HEK293 (cell line): Measurements from ENCODE around the gene ENDOU.
A peak's percentile ranks its signal among the peaks of the same experiment; 100 is the strongest.

Experiments used
- KLF16 ChIP-seq: fragments of 450-650 bp; formaldehyde crosslinking; IDR thresholded peaks from 2 replicates; pipeline ENCODE4 v1.5.1; 2017; ENCODE audit warnings: missing biosample characterization, missing genetic modification characterization
- KLF17 ChIP-seq: fragments of 450-650 bp; formaldehyde crosslinking; IDR thresholded peaks from 2 replicates; pipeline ENCODE4 v1.5.1; 2016; ENCODE audit warnings: missing biosample characterization, missing genetic modification characterization
- KLF8 ChIP-seq: fragments of 450-650 bp; formaldehyde crosslinking; IDR thresholded peaks from 2 replicates; pipeline ENCODE4 v1.5.1; 2016; ENCODE audit warnings: missing biosample characterization, missing genetic modification characterization
- PRDM2 ChIP-seq: fragments of 450-650 bp; formaldehyde crosslinking; IDR thresholded peaks from 2 replicates; pipeline ENCODE4 v1.5.1; 2016; ENCODE audit warnings: missing biosample characterization, missing genetic modification characterization, borderline replicate concordance
- RBAK ChIP-seq: fragments of 450-650 bp; formaldehyde crosslinking; IDR thresholded peaks from 2 replicates; pipeline ENCODE4 v1.5.1; 2016; ENCODE audit warnings: missing biosample characterization, missing genetic modification characterization
- SALL2 ChIP-seq: fragments of 450-650 bp; formaldehyde crosslinking; IDR thresholded peaks from 2 replicates; pipeline ENCODE4 v1.5.0; 2017; ENCODE audit warnings: missing biosample characterization, mild to moderate bottlenecking, missing genetic modification characterization, borderline replicate concordance
- SETDB1 ChIP-seq: IDR thresholded peaks from one replicate; pipeline ENCODE4 v1.6.1; 2017; ENCODE audit warnings: mild to moderate bottlenecking, low read length, moderate library complexity, mixed read lengths; ENCODE audit not compliant: insufficient read length
- SP7 ChIP-seq: fragments of 450-650 bp; formaldehyde crosslinking; IDR thresholded peaks from 2 replicates; pipeline ENCODE4 v1.5.1; 2016; ENCODE audit warnings: missing biosample characterization, missing genetic modification characterization
- YY1 ChIP-seq: fragments of 450-650 bp; formaldehyde crosslinking; IDR thresholded peaks from 2 replicates; pipeline ENCODE4 v1.5.1; 2018; ENCODE audit warnings: missing biosample characterization, missing genetic modification characterization
- ZBTB49 ChIP-seq: fragments of 450-650 bp; formaldehyde crosslinking; IDR thresholded peaks from 2 replicates; pipeline ENCODE4 v1.5.1; 2016; ENCODE audit warnings: missing biosample characterization, missing genetic modification characterization, low read depth
- ZBTB7A ChIP-seq: fragments of 450-650 bp; formaldehyde crosslinking; IDR thresholded peaks from 2 replicates; pipeline ENCODE4 v1.5.1; 2016; ENCODE audit warnings: low read depth, missing biosample characterization, missing genetic modification characterization
- ZNF140 ChIP-seq: fragments of 450-650 bp; formaldehyde crosslinking; IDR thresholded peaks from 2 replicates; pipeline ENCODE4 v1.5.1; 2016; ENCODE audit warnings: missing biosample characterization, missing genetic modification characterization
- ZNF157 ChIP-seq: fragments of 450-650 bp; formaldehyde crosslinking; IDR thresholded peaks from 2 replicates; pipeline ENCODE4 v1.5.1; 2016; ENCODE audit warnings: missing biosample characterization, missing genetic modification characterization
- ZNF169 ChIP-seq: fragments of 450-650 bp; formaldehyde crosslinking; IDR thresholded peaks from 2 replicates; pipeline ENCODE4 v1.5.1; 2016; ENCODE audit warnings: missing biosample characterization, missing genetic modification characterization
- ZNF174 ChIP-seq: fragments of 450-650 bp; formaldehyde crosslinking; IDR thresholded peaks from 2 replicates; pipeline ENCODE4 v1.5.0; 2017; ENCODE audit warnings: missing biosample characterization, mild to moderate bottlenecking, missing genetic modification characterization
- ZNF175 ChIP-seq: fragments of 450-650 bp; formaldehyde crosslinking; IDR thresholded peaks from 2 replicates; pipeline ENCODE4 v1.5.1; 2016; ENCODE audit warnings: missing biosample characterization, missing genetic modification characterization
- ZNF26 ChIP-seq: fragments of 450-650 bp; formaldehyde crosslinking; IDR thresholded peaks from 2 replicates; pipeline ENCODE4 v1.5.1; 2016; ENCODE audit warnings: missing biosample characterization, missing genetic modification characterization
- ZNF324 ChIP-seq: fragments of 450-650 bp; formaldehyde crosslinking; IDR thresholded peaks from 2 replicates; pipeline ENCODE4 v1.5.1; 2016; ENCODE audit warnings: missing biosample characterization, missing genetic modification characterization
- ZNF341 ChIP-seq: fragments of 450-650 bp; formaldehyde crosslinking; IDR thresholded peaks from 2 replicates; pipeline ENCODE4; 2016; ENCODE audit warnings: low read depth, missing biosample characterization, missing genetic modification characterization
- ZNF488 ChIP-seq: fragments of 450-650 bp; formaldehyde crosslinking; IDR thresholded peaks from 2 replicates; pipeline ENCODE4 v1.5.1; 2016; ENCODE audit warnings: missing biosample characterization, missing genetic modification characterization
- ZNF624 ChIP-seq: fragments of 450-650 bp; formaldehyde crosslinking; IDR thresholded peaks from 2 replicates; pipeline ENCODE4 v1.5.1; 2017; ENCODE audit warnings: missing biosample characterization, missing genetic modification characterization
- ZNF707 ChIP-seq: fragments of 450-650 bp; formaldehyde crosslinking; IDR thresholded peaks from 2 replicates; pipeline ENCODE4 v1.5.1; 2016; ENCODE audit warnings: missing biosample characterization, missing genetic modification characterization
- ZNF843 ChIP-seq: fragments of 450-650 bp; formaldehyde crosslinking; IDR thresholded peaks from 2 replicates; pipeline ENCODE4 v1.5.1; 2016; ENCODE audit warnings: missing biosample characterization, missing genetic modification characterization
- ZSCAN30 ChIP-seq: fragments of 450-650 bp; IDR thresholded peaks from 2 replicates; pipeline ENCODE4 v1.5.1; 2018; ENCODE audit warnings: missing biosample characterization, mild to moderate bottlenecking, missing genetic modification characterization, moderate library complexity
- ZSCAN5A ChIP-seq: fragments of 450-650 bp; formaldehyde crosslinking; IDR thresholded peaks from 2 replicates; pipeline ENCODE4 v1.5.1; 2016; ENCODE audit warnings: missing biosample characterization, missing genetic modification characterization

ENDOU gene

GRCh38 chr12:47717443-47718193 is 7.7 kb downstream of the ENDOU start (continued):
- no peak for TF ChIP-seq ZNF26 (tag by site-specific recombination)
- no peak for TF ChIP-seq SALL2 (tag by site-specific recombination)
- TF ChIP-seq ZNF157 (tag by site-specific recombination), result no peak
- no peak for TF ChIP-seq ZNF169 (tag by site-specific recombination)
- peak; percentile 75 for TF ChIP-seq ZSCAN30 (tag by site-specific recombination)
- TF ChIP-seq PRDM2 (tag by site-specific recombination), result no peak
- TF ChIP-seq YY1 (tag by site-specific recombination), result no peak
- TF ChIP-seq SETDB1, result no peak
- TF ChIP-seq ZNF707 (tag by site-specific recombination), result no peak
- no peak for TF ChIP-seq ZNF174 (tag by site-specific recombination)
- TF ChIP-seq RBAK (tag by site-specific recombination), result no peak
- TF ChIP-seq KLF8 (tag by site-specific recombination), result peak; percentile 23; the same call in 1 of the 2 replicates
- no peak for TF ChIP-seq ZBTB49 (tag by site-specific recombination)
- TF ChIP-seq ZSCAN5A, result no peak
- TF ChIP-seq ZNF624 (tag by site-specific recombination), result no peak
- TF ChIP-seq ZNF175, result no peak
- no peak for TF ChIP-seq ZBTB7A (tag by site-specific recombination)
- no peak for TF ChIP-seq ZNF341 (tag by site-specific recombination)
- peak; percentile 76 for TF ChIP-seq KLF17 (tag by site-specific recombination)
- peak; percentile 58 for TF ChIP-seq SP7 (tag by site-specific recombination)
- TF ChIP-seq ZNF324 (tag by site-specific recombination), result no peak
- no peak for TF ChIP-seq ZNF140 (tag by site-specific recombination)
- TF ChIP-seq KLF16 (tag by site-specific recombination), result no peak
- TF ChIP-seq ZNF488, result no peak
- TF ChIP-seq ZNF843, result no peak
